Left lung (tissue), 10 donors: ENCODE measurements around the gene PVALB. TPM values are rescaled to one million over a fixed set of nuclear protein-coding genes. Genes with fewer than 3 reads are reported as not detected.
A peak's percentile ranks its signal among the peaks of the same experiment; 100 is the strongest.

ENCODE experiments used
- ATAC-seq: fragments of 200-7000 bp; cut with Tn5 transposase; one replicate; pipeline ENCODE4 v1.9.1; 2020; ENCODE audit warnings: moderate library complexity
- DNase-seq, 4 donors: peaks; one replicate each; pipeline ENCODE4 v3.0.0-alpha.2; 2013 to 2020
- H3K27ac ChIP-seq, 2 donors: fragments of 200-600 bp; sonication (generic) in 1 of 2; one replicate each; pipeline versions ENCODE4 v1.5.0 to v1.8.0; 2020 to 2021
- H3K27me3 ChIP-seq, 2 donors: fragments of 200-600 bp; sonication (generic) in 1 of 2; one replicate each; pipeline versions ENCODE4 v1.5.0 to v1.8.0; 2020 to 2021
- H3K36me3 ChIP-seq, 2 donors: fragments of 200-600 bp; sonication (generic) in 1 of 2; one replicate each; pipeline versions ENCODE4 v1.5.0 to v1.8.0; 2020 to 2021
- H3K4me1 ChIP-seq, 2 donors: fragments of 200-600 bp; one replicate each; pipeline ENCODE4 v1.8.0; 2021
- H3K4me3 ChIP-seq, 2 donors: fragments of 200-600 bp; sonication (generic) in 1 of 2; one replicate each; pipeline versions ENCODE4 v1.5.0 to v1.8.0; 2020 to 2021; ENCODE audit warnings: mild to moderate bottlenecking in 1 of 2
- H3K9me3 ChIP-seq, 2 donors: fragments of 200-600 bp; sonication (generic) in 1 of 2; one replicate each; pipeline versions ENCODE4 v1.5.0 to v1.8.0; 2020 to 2021
- CTCF ChIP-seq, 2 donors: fragments of 200-600 bp; sonication (generic) in 1 of 2; IDR thresholded peaks; one replicate each; pipeline versions ENCODE4 v1.5.0 to v1.8.0; 2021; ENCODE audit warnings: antibody characterized with exemption in 2 of 2
- intact Hi-C, 2 donors: fragments of 100-400 bp; cut with DNase I; formaldehyde crosslinking; loops; one replicate each; pipeline versions ENCODE4 v1.11.2 to v1.14.2; 2022
- polyA plus RNA-seq, 6 donors: library from polyadenylated mRNA; unstranded; fragments of 120-200 nt; gene quantifications; one replicate each; pipeline ENCODE4 v1.2.1, GENCODE V29; 2013; ENCODE audit not compliant: insufficient read length in 6 of 6
- total RNA-seq, 2 donors: library from RNA; stranded (reverse); fragmentation: NEBNext Ultra II Directional; extraction: Animal tissue kit (Norgen Biotek cat#: 25700); gene quantifications; one replicate each; pipeline ENCODE4 v1.2.1, GENCODE V29; 2021
- donor health status: DM: no; HTN: yes; CAD: no.
- donor health status: DM: no; HTN: no; CAD: no.

PVALB gene
- total and polyA plus RNA-seq, 8 donors, result 0.30 to 0.76 (median 0.55) TPM; not detected in 4

DNA sequence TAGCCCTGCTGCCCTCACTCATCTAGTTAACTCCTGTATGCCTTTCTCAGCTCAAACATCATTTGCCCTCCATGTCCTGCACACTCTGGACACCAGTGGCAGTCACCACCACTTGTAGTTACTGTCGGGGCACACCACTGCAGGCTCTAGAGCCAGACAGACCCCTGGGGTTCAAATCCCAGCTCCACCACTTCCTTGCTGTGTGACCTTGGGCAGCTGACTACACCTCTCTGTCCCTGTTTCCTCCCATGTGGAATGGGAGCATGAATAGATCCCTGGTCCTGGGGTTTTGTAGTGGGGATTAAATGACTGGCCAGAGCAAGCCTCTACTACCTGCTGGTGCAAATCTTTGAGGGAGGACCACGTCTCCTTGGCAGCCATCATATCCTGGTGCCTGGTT lies 33.1 kb downstream of the PVALB start:
- ATAC-seq (no peak), DNase-seq (no peak)
- intact Hi-C loops, result loop anchor here in 1 of 2 donors (5.0 kb wide), 2 partner anchors 64 to 194 kb away; no protein-coding TSS in a partner anchor
- Histone ChIP-seq H3K27me3 (peaks cover 0 to 54% of the 10 kb centered on the region in 2 donors), H3K4me1 (peaks cover 0 to 9% of the 10 kb centered on the region in 2 donors), H3K27ac (no peak overlapping the region), H3K9me3 (no peaks in the 10 kb centered on the region), H3K4me3 (no peak overlapping the region), H3K36me3 (no peaks in the 10 kb centered on the region)
- no peak for TF ChIP-seq CTCF (IDR thresholded peaks at IDR 0.05)

GRCh38 chr22:36781656-36782627 lies 34.9 kb downstream of the PVALB start:
- TF ChIP-seq CTCF (IDR thresholded peaks at IDR 0.05), result peak; percentile 82 to 98
- Histone ChIP-seq H3K27ac (no peak overlapping the region), H3K36me3 (no peaks in the 10 kb centered on the region), H3K4me1 (peaks cover 0 to 11% of the 10 kb centered on the region in 2 donors), H3K4me3 (no peak overlapping the region), H3K9me3 (no peaks in the 10 kb centered on the region), H3K27me3 (peaks cover 0 to 40% of the 10 kb centered on the region in 2 donors)
- DNase-seq, result peak; percentile 40 to 95 (median 75)
- intact Hi-C loops, result loop anchor here in 1 of 2 donors (5.0 kb wide), 2 partner anchors 65 to 195 kb away; no protein-coding TSS in a partner anchor
- ATAC-seq, result peak; percentile 99

- Histone ChIP-seq H3K9me3 (no peaks in the 10 kb centered on the region), H3K4me3 (no peak overlapping the region), H3K4me1 (peaks cover 5 to 27% of the 10 kb centered on the region in 2 donors), H3K27ac (no peak overlapping the region), H3K36me3 (no peaks in the 10 kb centered on the region), H3K27me3 (peaks cover 0 to 8% of the 10 kb centered on the region in 2 donors)
- TF ChIP-seq CTCF (IDR thresholded peaks at IDR 0.05), result no peak
- DNase-seq, result no peak
- no peak for ATAC-seq
- intact Hi-C loops, result no loop called here
Observed at GRCh38 chr22:36778020-36778419, 38.8 kb downstream of the PVALB start.

DNA sequence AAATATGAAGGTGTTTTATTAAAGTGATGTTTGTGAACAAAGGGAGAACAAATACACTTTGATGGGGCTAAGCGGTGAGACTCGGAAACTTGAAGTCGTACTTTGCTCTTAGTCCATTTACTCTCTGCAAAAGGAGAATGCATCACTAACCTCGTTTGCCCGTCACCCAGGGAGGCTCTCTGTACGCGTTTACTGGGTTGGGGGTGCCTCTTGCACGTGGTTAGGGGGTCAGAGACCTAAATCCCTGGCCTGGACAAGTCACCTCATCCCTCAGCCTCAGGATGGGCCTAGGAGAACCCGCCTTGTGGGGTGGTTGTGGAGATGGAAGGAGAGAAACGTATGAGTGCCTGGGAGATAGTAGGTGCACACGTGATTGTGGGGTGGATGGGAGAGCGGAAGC lies 40.1 kb downstream of the PVALB start:
- no peaks in the 10 kb centered on the region for H3K27me3 ChIP-seq
- H3K4me1 ChIP-seq, result peaks cover 5 to 20% of the 10 kb centered on the region in 2 donors
- H3K27ac ChIP-seq, result peak overlapping the region in 1 of 2 donors; percentile 68
- ATAC-seq, result no peak
- no peaks in the 10 kb centered on the region for H3K9me3 ChIP-seq
- intact Hi-C loops, result no loop called here
- peak overlapping the region in 1 of 2 donors; percentile 21 for H3K4me3 ChIP-seq
- DNase-seq, result no peak
- no peak for TF ChIP-seq CTCF (IDR thresholded peaks at IDR 0.05)
- no peaks in the 10 kb centered on the region for H3K36me3 ChIP-seq
